HG03342 (cell line): ENCODE results near the gene AARS1.
"Not testable (repeated sequence)": the region's sequence is repeated elsewhere in the genome, so short reads cannot be mapped to it uniquely, and the experiment has no call there.

Experiments used
- ATAC-seq: cut with Tn5 transposase; IDR thresholded peaks from one replicate; pipeline ENCODE4 v1.9.1; 2021; ENCODE audit warnings: mild to moderate bottlenecking, moderate library complexity; ENCODE audit not compliant: unreplicated experiment

AARS1 gene

GRCh38 chr16:70276392-70276791 is 12.9 kb downstream of the AARS1 start:
- ATAC-seq = no peak

GRCh38 chr16:70271696-70272095 is 17.6 kb downstream of the AARS1 start:
- no peak for ATAC-seq

- ATAC-seq = no peak
Observed at GRCh38 chr16:70270176-70270575, 19.1 kb downstream of the AARS1 start.

GRCh38 chr16:70269471-70269870 is 19.8 kb downstream of the AARS1 start:
- no peak for ATAC-seq

- ATAC-seq = not testable (repeated sequence)
Observed at GRCh38 chr16:70267922-70268321, 21.4 kb downstream of the AARS1 start.

- no peak for ATAC-seq
Observed at GRCh38 chr16:70267516-70267915, 21.8 kb downstream of the AARS1 start.

GRCh38 chr16:70259903-70260302 is 29.4 kb downstream of the AARS1 start:
- ATAC-seq = not testable (repeated sequence)

GRCh38 chr16:70258946-70259345 is 30.4 kb downstream of the AARS1 start:
- no peak for ATAC-seq

- no peak for ATAC-seq
Observed at GRCh38 chr16:70258065-70258464, 31.2 kb downstream of the AARS1 start.

- ATAC-seq = no peak
Observed at GRCh38 chr16:70257391-70257790, 31.9 kb downstream of the AARS1 start.

GRCh38 chr16:70255574-70255973 is 33.7 kb downstream of the AARS1 start:
- no peak for ATAC-seq

GRCh38 chr16:70254965-70255286 is 34.4 kb downstream of the AARS1 start:
- no peak for ATAC-seq

GRCh38 chr16:70254180-70254964 is 34.9 kb downstream of the AARS1 start:
- no peak for ATAC-seq

- no peak for ATAC-seq
Observed at GRCh38 chr16:70253291-70254106, 35.8 kb downstream of the AARS1 start.

GRCh38 chr16:70252355-70252988 is 36.8 kb downstream of the AARS1 start:
- no peak for ATAC-seq

- ATAC-seq = peak; percentile 82
Observed at GRCh38 chr16:70251629-70252354, 37.5 kb downstream of the AARS1 start, which contains the start of gene EXOSC6. Gene EXOSC6, minus strand, starts transcription at chr16:70251940. Its CDS starts 40 bp downstream, at chr16:70251900.

- peak; percentile 36 for ATAC-seq
Observed at GRCh38 chr16:70250748-70251628, 38.3 kb downstream of the AARS1 start.

GRCh38 chr16:70249697-70250096 is 39.6 kb downstream of the AARS1 start:
- ATAC-seq = not testable (repeated sequence)

- not testable (repeated sequence) for ATAC-seq
Observed at GRCh38 chr16:70238773-70239172, 50.5 kb downstream of the AARS1 start.

- ATAC-seq = not testable (repeated sequence)
Observed at GRCh38 chr16:70231831-70232230, 57.5 kb downstream of the AARS1 start.
